ENCODE results near the gene PUSL1.

The PUSL1 gene

GRCh38 chr1:1284221-1285101 lies 23.9 kb upstream of the PUSL1 start:
- TF ChIP-seq CTCF (IDR thresholded peaks at IDR 0.05; ENCODE audit: insufficient read depth, low read depth, low read length, missing control alignments) = no peak
- H3K4me3 ChIP-seq (ENCODE audit: low read length) = no peak overlapping the region
- no peak for DNase-seq (ENCODE audit: low read depth)

DNA sequence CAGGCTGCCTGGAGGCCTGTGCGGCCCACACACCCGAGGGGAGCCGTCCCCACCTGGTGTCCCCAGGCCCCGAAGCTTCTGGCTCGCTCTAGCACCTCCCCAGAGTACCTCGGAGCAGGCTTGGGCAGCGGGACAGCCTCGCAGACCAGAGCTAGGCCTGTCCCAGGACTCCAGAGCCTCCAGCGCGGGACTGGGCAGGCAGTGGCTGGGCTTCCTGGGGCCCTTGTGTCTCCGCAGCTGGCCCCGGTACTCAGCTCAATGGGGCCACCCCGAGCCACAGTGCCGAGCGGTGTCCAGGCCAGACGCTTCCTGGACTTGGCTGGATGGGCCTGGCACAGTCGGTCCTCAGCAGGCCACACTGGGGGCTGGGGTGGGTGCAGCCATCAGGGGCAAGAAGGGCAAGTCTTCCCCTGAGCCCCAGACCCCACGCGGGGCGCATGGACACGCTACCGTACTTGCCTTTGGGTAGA lies 23.3 kb upstream of the PUSL1 start:
- no peak for DNase-seq (ENCODE audit: low read depth)
- no peak overlapping the region for H3K4me3 ChIP-seq (ENCODE audit: low read length)
- no peak for TF ChIP-seq CTCF (IDR thresholded peaks at IDR 0.05; ENCODE audit: insufficient read depth, low read depth, low read length, missing control alignments)

GRCh38 chr1:1285611-1286311 lies 22.6 kb upstream of the PUSL1 start:
- DNase-seq (ENCODE audit: low read depth) = no peak
- H3K4me3 ChIP-seq (ENCODE audit: low read length) = no peak overlapping the region
- TF ChIP-seq CTCF (IDR thresholded peaks at IDR 0.05; ENCODE audit: insufficient read depth, low read depth, low read length, missing control alignments) = no peak

- no peak overlapping the region for H3K4me3 ChIP-seq (ENCODE audit: low read length)
- no peak for DNase-seq (ENCODE audit: low read depth)
- TF ChIP-seq CTCF (IDR thresholded peaks at IDR 0.05; ENCODE audit: insufficient read depth, low read depth, low read length, missing control alignments) = no peak
Observed at GRCh38 chr1:1286313-1287261, 21.8 kb upstream of the PUSL1 start.

GRCh38 chr1:1287288-1288110 lies 20.9 kb upstream of the PUSL1 start:
- DNase-seq (ENCODE audit: low read depth) = no peak
- TF ChIP-seq CTCF (IDR thresholded peaks at IDR 0.05; ENCODE audit: insufficient read depth, low read depth, low read length, missing control alignments) = no peak
- no peak overlapping the region for H3K4me3 ChIP-seq (ENCODE audit: low read length)

Data from epithelial cell of esophagus (primary cell).